ENCODE results near the gene ME2. TPM values are rescaled to one million over a fixed set of nuclear protein-coding genes. Genes with fewer than 3 reads are reported as not detected.
"Not testable (repeated sequence)": the region's sequence is repeated elsewhere in the genome, so short reads cannot be mapped to it uniquely, and the experiment has no call there.

The ME2 gene
- total and polyA plus RNA-seq, 2 of the 8 experiments (the other 6 are each of a cell fraction or from before 2014, with no cell fraction given): 54.7 to 66.9 TPM

DNA sequence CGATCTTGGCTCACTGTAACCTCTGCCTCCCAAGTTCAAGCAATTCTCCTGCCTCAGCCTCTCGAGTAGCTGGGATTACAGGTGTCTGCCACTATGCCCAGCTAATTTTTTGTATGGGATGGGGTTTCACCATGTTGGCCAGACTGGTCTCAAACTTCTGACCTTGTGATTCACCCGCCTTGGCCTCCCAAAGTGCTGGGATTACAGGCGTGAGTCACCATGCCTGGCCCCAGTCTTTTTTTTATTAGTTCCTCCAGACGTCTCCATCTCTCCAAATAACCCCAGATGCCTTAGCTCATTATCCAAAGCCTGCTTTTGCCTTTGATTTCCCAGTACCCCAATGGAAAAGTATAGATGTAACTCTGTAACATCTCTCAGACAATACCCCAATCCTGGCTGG, 21.8 kb upstream of the ME2 start:
- H3K14ac ChIP-seq (ENCODE audit: insufficient read length); H3K18ac ChIP-seq (ENCODE audit: extremely low read depth, low read length); H2BK12ac ChIP-seq (ENCODE audit: low read depth, low read length); H4K5ac ChIP-seq (ENCODE audit: insufficient read length, low read depth, low read length); H3K4me1 ChIP-seq (replicated peaks in 1 of 4; ENCODE audit: control insufficient read depth in 3 of 4, insufficient read depth in 4 of 4, low read length in 3 of 4); H3K56ac ChIP-seq (replicated peaks; ENCODE audit: insufficient read length, low read depth, low read length); H3K36me3 ChIP-seq (ENCODE audit: control insufficient read depth in 2 of 4, insufficient read depth in 4 of 4, low read length in 3 of 4); H3K23me2 ChIP-seq (ENCODE audit: low read depth, low read length); H3K23ac ChIP-seq (ENCODE audit: insufficient read length); H4K20me1 ChIP-seq (replicated peaks in 1 of 2; ENCODE audit: control insufficient read depth in 1 of 2, insufficient read depth in 2 of 2, low read length in 2 of 2); H3K9ac ChIP-seq (replicated peaks in 1 of 4; ENCODE audit: extremely low read depth in 1 of 4, low read depth in 3 of 4, low read length in 3 of 4); H3K27me3 ChIP-seq (replicated peaks in 1 of 4; ENCODE audit: control insufficient read depth in 3 of 4, extremely low read depth in 1 of 4, insufficient read depth in 3 of 4, low read length in 3 of 4); H3K4ac ChIP-seq (replicated peaks; ENCODE audit: insufficient read length, low read depth, low read length); H2BK120ac ChIP-seq (replicated peaks; ENCODE audit: low read depth, low read length); H2BK20ac ChIP-seq (ENCODE audit: low read length); H2AK5ac ChIP-seq (ENCODE audit: low read depth, low read length); H3K27ac ChIP-seq (ENCODE audit: low read depth, low read length); FAIRE-seq; H4K8ac ChIP-seq (ENCODE audit: extremely low read depth, insufficient read depth, low read length); H4K91ac ChIP-seq (replicated peaks; ENCODE audit: insufficient read length, low read length); H3K79me2 ChIP-seq (ENCODE audit: control insufficient read depth in 1 of 2, insufficient read depth in 2 of 2, low read length in 2 of 2); H3K9me3 ChIP-seq (ENCODE audit: insufficient read depth in 2 of 2, low read depth in 1 of 2, low read length in 1 of 2); H3K4me3 ChIP-seq (ENCODE audit: extremely low read depth in 1 of 4, insufficient read depth in 2 of 4, low read depth in 3 of 4, low read length in 4 of 4); H2BK5ac ChIP-seq (ENCODE audit: low read depth, low read length); H2BK15ac ChIP-seq (ENCODE audit: low read length); POLR2A ChIA-PET (ENCODE audit: partially characterized antibody); H2AFZ ChIP-seq (ENCODE audit: low read length); H3K79me1 ChIP-seq (ENCODE audit: low read depth, low read length); H3K4me2 ChIP-seq (ENCODE audit: insufficient read depth in 1 of 2, low read depth in 2 of 2, low read length in 2 of 2); DNase-seq (ENCODE audit: low read depth in 1 of 2, low spot score in 2 of 2): not testable (repeated sequence)
- CTCF ChIA-PET (ENCODE audit: partially characterized antibody): interaction anchor here (1.0 kb wide), 1 partner anchor 27 kb away, joined by 5 read pairs; no protein-coding TSS in a partner anchor
- 79% methylated on average over 5 of the region's 5 CpGs; no CpG with 5 or more reads in 1 of the 2 experiments for WGBS, 2 experiments (ENCODE audit: extremely low coverage in 1 of 2, insufficient coverage in 1 of 2, insufficient read length in 1 of 2, insufficient replicate concordance in 2 of 2, low coverage in 1 of 2, low lambda C conversion rate in 2 of 2, missing lambda C conversion rate in 1 of 2)

All from H1 (cell line).